Type B pancreatic cell (in vitro differentiated cells): Measurements from ENCODE around the gene RRP36. TPM values are rescaled to one million over a fixed set of nuclear protein-coding genes. Genes with fewer than 3 reads are reported as not detected.

Experiments
- DNase-seq: peaks from one replicate; pipeline ENCODE4 v3.0.0; 2021; ENCODE audit warnings: mixed read lengths; ENCODE audit not compliant: unreplicated experiment; ENCODE audit errors: extremely low spot score
- H3K27ac Mint-ChIP-seq: 2 replicates; pipeline ENCODE4 v1.8.0; 2021; ENCODE audit warnings: mild to moderate bottlenecking, mixed read lengths
- H3K27me3 Mint-ChIP-seq: 2 replicates; pipeline ENCODE4 v1.8.0; 2021; ENCODE audit warnings: mixed read lengths
- H3K36me3 Mint-ChIP-seq: 2 replicates; pipeline ENCODE4 v1.8.0; 2021; ENCODE audit warnings: mixed read lengths
- H3K4me1 Mint-ChIP-seq: one replicate; pipeline ENCODE4 v1.8.0; 2021; ENCODE audit warnings: mixed read lengths; ENCODE audit not compliant: unreplicated experiment
- H3K4me3 Mint-ChIP-seq: 2 replicates; pipeline ENCODE4 v1.8.0; 2021; ENCODE audit warnings: mild to moderate bottlenecking, mixed read lengths
- H3K9me3 Mint-ChIP-seq: 2 replicates; pipeline ENCODE4 v1.8.0; 2021; ENCODE audit warnings: mixed read lengths
- total RNA-seq: library from RNA; stranded (reverse); gene quantifications from 2 replicates; pipeline ENCODE4 v1.2.1, GENCODE V29; 2021; ENCODE audit warnings: low replicate concordance
- TF ChIP-seq, protein P1 (sequence below): fragments of 200-600 bp; sonication (generic); conservative IDR thresholded peaks from 2 replicates; pipeline ENCODE4 v1.5.0; 2021; ENCODE audit warnings: antibody characterized with exemption, mild to moderate bottlenecking

The RRP36 gene
- total RNA-seq, 1 donor from 2014 or later, result 56.7 TPM

- H3K36me3 Mint-ChIP-seq, result peaks cover 7% of the 10 kb centered on the region
- no peak for DNase-seq
- H3K4me3 Mint-ChIP-seq, result peak overlapping the region; percentile 98
- H3K4me1 Mint-ChIP-seq, result peaks cover 26% of the 10 kb centered on the region
- TF ChIP-seq, protein P1, sequence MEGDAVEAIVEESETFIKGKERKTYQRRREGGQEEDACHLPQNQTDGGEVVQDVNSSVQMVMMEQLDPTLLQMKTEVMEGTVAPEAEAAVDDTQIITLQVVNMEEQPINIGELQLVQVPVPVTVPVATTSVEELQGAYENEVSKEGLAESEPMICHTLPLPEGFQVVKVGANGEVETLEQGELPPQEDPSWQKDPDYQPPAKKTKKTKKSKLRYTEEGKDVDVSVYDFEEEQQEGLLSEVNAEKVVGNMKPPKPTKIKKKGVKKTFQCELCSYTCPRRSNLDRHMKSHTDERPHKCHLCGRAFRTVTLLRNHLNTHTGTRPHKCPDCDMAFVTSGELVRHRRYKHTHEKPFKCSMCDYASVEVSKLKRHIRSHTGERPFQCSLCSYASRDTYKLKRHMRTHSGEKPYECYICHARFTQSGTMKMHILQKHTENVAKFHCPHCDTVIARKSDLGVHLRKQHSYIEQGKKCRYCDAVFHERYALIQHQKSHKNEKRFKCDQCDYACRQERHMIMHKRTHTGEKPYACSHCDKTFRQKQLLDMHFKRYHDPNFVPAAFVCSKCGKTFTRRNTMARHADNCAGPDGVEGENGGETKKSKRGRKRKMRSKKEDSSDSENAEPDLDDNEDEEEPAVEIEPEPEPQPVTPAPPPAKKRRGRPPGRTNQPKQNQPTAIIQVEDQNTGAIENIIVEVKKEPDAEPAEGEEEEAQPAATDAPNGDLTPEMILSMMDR, result no peak
- H3K27me3 Mint-ChIP-seq, result no peaks in the 10 kb centered on the region
- H3K9me3 Mint-ChIP-seq, result no peaks in the 10 kb centered on the region
- H3K27ac Mint-ChIP-seq, result no peak overlapping the region
Measured at GRCh38 chr6:43012364-43012763, 9.1 kb upstream of the RRP36 start.

DNA sequence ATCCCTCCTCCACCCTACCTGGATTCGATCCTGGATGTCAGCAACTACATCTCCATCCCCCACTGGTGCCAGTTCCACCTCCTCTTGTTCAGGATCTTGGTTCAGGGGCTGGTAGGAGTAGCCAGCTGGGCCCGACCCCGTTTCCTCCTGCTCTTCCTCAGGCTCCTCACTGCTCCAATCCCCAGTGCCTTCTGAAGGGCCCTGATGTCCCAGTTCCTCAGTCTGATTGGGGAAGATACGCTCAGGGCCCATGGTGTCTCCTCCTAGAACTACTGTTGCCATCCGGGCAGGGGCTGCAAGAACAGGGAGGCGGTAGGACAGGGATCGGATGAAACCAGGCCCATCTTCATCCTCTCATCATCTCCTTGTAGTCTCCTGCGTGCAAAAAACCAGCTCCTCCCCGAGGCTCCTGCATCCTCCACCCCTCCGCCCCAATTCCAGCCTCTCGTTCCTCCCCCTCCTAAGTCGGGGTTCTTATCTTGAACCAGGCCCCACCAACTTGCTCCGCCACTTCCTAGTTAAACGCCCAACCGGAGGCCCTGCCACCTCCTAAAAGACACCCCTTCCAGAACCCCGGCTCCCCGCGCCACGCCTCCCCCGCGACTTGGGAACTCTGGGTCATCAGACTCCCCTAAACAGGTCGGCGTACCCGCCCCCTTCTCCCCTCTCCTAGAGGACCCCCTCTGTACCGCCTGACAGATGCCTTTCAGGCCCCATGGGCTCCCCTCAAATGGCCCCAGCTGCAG lies 8.2 kb upstream of the RRP36 start:
- peaks cover 26% of the 10 kb centered on the region for H3K4me1 Mint-ChIP-seq
- no peak for DNase-seq
- H3K27ac Mint-ChIP-seq, result peak overlapping the region; percentile 92
- H3K27me3 Mint-ChIP-seq, result no peaks in the 10 kb centered on the region
- peak overlapping the region; percentile 98 for H3K4me3 Mint-ChIP-seq
- H3K36me3 Mint-ChIP-seq, result peaks cover 3% of the 10 kb centered on the region
- no peaks in the 10 kb centered on the region for H3K9me3 Mint-ChIP-seq
- TF ChIP-seq, protein P1, result no peak

- peaks cover 8% of the 10 kb centered on the region for H3K36me3 Mint-ChIP-seq
- peak within 1 kb of the TSS; percentile 92 for H3K27ac Mint-ChIP-seq
- no peaks in the 10 kb centered on the region for H3K27me3 Mint-ChIP-seq
- TF ChIP-seq, protein P1, result no peak
- no peaks in the 10 kb centered on the region for H3K9me3 Mint-ChIP-seq
- peaks cover 26% of the 10 kb centered on the region for H3K4me1 Mint-ChIP-seq
- H3K4me3 Mint-ChIP-seq, result peak within 1 kb of the TSS; percentile 98
- peak; percentile 99 for DNase-seq
Measured at GRCh38 chr6:43013843-43014433, 7.5 kb upstream of the RRP36 start, which contains the start of the genes KLHDC3 and MEA1. KLHDC3 (plus strand) TSS chr6:43014249; CDS start chr6:43017193, 2,944 bp downstream. MEA1 (minus strand) TSS chr6:43013946; CDS start chr6:43013813, 133 bp downstream.

- TF ChIP-seq, protein P1, result no peak
- Mint-ChIP-seq H3K27me3 (no peaks in the 10 kb centered on the region), H3K36me3 (peaks cover 11% of the 10 kb centered on the region), H3K4me3 (peak overlapping the region; percentile 98), H3K27ac (peak overlapping the region; percentile 92), H3K4me1 (peaks cover 26% of the 10 kb centered on the region), H3K9me3 (no peaks in the 10 kb centered on the region)
- no peak for DNase-seq
Measured at GRCh38 chr6:43014434-43014909, 7.0 kb upstream of the RRP36 start.

DNA sequence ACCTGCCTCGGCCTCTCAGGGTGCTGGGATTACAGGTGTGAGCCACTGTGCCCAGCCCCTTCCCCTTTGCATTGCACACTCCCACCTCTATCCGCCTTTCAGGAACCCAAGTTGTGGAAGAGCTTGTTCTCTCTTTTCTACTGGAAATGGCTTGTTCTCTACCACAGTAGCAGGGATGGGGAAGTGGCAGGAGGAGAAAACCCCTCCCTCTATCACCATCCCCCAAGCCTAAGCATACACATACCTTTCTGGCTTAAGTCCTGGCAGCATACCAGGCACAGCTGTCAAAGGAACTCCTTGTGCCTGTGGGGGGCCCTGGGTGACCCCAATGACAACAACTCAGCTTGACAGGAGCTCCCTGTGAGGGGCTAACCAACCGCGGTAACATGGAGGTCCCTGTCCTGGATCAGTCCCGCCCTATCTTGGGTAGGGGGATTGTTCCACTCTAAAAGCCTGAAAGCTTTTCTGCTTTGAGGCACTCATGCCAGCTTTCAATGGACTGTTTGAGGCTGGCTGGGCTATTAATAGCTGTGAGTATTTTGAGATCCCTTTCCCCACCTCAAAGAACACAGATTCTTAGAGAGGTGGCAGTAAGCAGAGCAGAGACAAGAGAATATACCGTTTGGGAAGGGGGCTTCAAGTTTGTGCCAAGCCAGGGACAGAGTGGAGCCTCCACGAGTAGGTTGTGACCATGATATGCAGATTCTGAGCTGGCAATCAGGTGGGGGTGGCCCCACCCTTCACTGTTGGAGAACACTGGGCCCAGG lies 5.1 kb upstream of the RRP36 start:
- Mint-ChIP-seq H3K4me1 (peaks cover 30% of the 10 kb centered on the region), H3K36me3 (peaks cover 16% of the 10 kb centered on the region), H3K4me3 (peak overlapping the region; percentile 76), H3K9me3 (no peaks in the 10 kb centered on the region), H3K27me3 (no peaks in the 10 kb centered on the region), H3K27ac (peak overlapping the region; percentile 36)
- TF ChIP-seq, protein P1, result no peak
- no peak for DNase-seq
